ENCODE measurements around the gene KCNK15.

KCNK15 gene

DNA sequence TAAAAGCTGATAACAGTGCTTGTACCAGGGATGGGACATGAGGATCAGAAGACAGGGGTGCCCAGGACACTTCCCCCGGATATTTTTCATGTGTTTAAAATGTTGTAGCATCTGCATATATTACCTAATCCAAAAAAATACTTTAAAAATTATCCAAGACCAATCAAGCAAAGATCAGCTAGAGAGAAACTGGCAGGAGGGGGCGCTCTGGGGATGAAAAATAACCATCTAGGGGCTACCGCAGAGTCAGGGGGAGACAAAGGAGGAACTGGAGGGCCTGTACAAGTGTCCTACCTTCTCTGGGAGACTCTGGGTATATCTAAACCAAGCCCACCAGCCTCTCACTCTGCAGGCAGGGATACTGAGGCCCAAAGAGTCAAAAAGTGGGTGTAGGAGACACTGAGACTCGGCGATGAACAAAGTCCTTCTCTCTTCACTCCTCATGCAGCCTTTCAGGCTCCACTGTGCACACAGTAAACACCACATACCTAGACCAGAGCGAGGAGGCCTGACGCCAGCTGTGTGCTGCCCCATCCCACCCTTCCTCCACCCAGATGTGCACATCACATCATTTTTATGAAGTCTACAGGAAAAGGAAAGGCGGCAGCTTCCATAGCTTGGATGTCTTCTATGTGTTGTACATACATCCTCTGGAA is 54.9 kb downstream of the KCNK15 start:
- TF ChIP-seq, protein P1, sequence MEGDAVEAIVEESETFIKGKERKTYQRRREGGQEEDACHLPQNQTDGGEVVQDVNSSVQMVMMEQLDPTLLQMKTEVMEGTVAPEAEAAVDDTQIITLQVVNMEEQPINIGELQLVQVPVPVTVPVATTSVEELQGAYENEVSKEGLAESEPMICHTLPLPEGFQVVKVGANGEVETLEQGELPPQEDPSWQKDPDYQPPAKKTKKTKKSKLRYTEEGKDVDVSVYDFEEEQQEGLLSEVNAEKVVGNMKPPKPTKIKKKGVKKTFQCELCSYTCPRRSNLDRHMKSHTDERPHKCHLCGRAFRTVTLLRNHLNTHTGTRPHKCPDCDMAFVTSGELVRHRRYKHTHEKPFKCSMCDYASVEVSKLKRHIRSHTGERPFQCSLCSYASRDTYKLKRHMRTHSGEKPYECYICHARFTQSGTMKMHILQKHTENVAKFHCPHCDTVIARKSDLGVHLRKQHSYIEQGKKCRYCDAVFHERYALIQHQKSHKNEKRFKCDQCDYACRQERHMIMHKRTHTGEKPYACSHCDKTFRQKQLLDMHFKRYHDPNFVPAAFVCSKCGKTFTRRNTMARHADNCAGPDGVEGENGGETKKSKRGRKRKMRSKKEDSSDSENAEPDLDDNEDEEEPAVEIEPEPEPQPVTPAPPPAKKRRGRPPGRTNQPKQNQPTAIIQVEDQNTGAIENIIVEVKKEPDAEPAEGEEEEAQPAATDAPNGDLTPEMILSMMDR (conservative IDR thresholded peaks at IDR 0.05; ENCODE audit: low read length): peak; percentile 85
- no peak for TF ChIP-seq EZH2phosphoT487 (IDR thresholded peaks at IDR 0.05; ENCODE audit: borderline replicate concordance)
- no peak overlapping the region for H3K4me3 ChIP-seq (ENCODE audit: low read length, poor library complexity, severe bottlenecking)
- no peaks in the 10 kb centered on the region for H3K9me2 ChIP-seq (replicated peaks; ENCODE audit: low read depth, low read length)
- no peak overlapping the region for H2AFZ ChIP-seq (ENCODE audit: low read length)
- no peaks in the 10 kb centered on the region for H3K9me3 ChIP-seq (ENCODE audit: insufficient read depth, low read depth, low read length)
- no peaks in the 10 kb centered on the region for H4K20me1 ChIP-seq (ENCODE audit: insufficient read depth, low read length, poor library complexity, severe bottlenecking)
- no peak overlapping the region for H3K9ac ChIP-seq (ENCODE audit: low read depth, low read length, poor library complexity, severe bottlenecking)
- no peaks in the 10 kb centered on the region for H3K27me3 ChIP-seq (ENCODE audit: insufficient read depth, low read length, poor library complexity, severe bottlenecking)
- H3K79me2 ChIP-seq (ENCODE audit: insufficient read depth, low read length): no peaks in the 10 kb centered on the region
- H3K4me1 ChIP-seq (ENCODE audit: insufficient read depth, low read length, poor library complexity, severe bottlenecking): no peaks in the 10 kb centered on the region
- H3K36me3 ChIP-seq (ENCODE audit: insufficient read depth, low read length): no peaks in the 10 kb centered on the region
- no peaks in the 10 kb centered on the region for H3F3A ChIP-seq (ENCODE audit: low read depth)
- no peak overlapping the region for H3K4me2 ChIP-seq (ENCODE audit: low read depth, low read length, poor library complexity, severe bottlenecking)
